ENCODE data around the gene SFMBT2.

GRCh38 chr10:7443036-7443435, 32.2 kb upstream of the SFMBT2 start:
- TF ChIP-seq, protein P1, sequence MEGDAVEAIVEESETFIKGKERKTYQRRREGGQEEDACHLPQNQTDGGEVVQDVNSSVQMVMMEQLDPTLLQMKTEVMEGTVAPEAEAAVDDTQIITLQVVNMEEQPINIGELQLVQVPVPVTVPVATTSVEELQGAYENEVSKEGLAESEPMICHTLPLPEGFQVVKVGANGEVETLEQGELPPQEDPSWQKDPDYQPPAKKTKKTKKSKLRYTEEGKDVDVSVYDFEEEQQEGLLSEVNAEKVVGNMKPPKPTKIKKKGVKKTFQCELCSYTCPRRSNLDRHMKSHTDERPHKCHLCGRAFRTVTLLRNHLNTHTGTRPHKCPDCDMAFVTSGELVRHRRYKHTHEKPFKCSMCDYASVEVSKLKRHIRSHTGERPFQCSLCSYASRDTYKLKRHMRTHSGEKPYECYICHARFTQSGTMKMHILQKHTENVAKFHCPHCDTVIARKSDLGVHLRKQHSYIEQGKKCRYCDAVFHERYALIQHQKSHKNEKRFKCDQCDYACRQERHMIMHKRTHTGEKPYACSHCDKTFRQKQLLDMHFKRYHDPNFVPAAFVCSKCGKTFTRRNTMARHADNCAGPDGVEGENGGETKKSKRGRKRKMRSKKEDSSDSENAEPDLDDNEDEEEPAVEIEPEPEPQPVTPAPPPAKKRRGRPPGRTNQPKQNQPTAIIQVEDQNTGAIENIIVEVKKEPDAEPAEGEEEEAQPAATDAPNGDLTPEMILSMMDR (conservative IDR thresholded peaks at IDR 0.05; ENCODE audit: low read depth, low read length), result no peak
- TF ChIP-seq RFX5 (IDR thresholded peaks at IDR 0.05; ENCODE audit: low read depth, low read length) (no peak), POLR2A (IDR thresholded peaks at IDR 0.05; ENCODE audit: low read depth, low read length) (no peak), CEBPB (IDR thresholded peaks at IDR 0.05; ENCODE audit: low read depth, low read length) (no peak), CHD1 (IDR thresholded peaks at IDR 0.05; ENCODE audit: low read depth, low read length) (no peak), RAD21 (IDR thresholded peaks at IDR 0.05; ENCODE audit: low read length) (no peak), BHLHE40 (IDR thresholded peaks at IDR 0.05; ENCODE audit: low read depth, low read length) (no peak)

Data from IMR-90 (cell line).